LNCaP clone FGC (cell line): ENCODE measurements around the gene HTRA3.

Source experiments
- DNase-seq: peaks from one replicate; pipeline ENCODE4 v3.0.0-alpha.2; 2011; ENCODE audit warnings: low read depth
- H3K4me3 ChIP-seq: 2 replicates; pipeline ENCODE4 v1.5.1; 2011; ENCODE audit warnings: mild to moderate bottlenecking, low read depth, low read length, control low read depth
- CTCF ChIP-seq: IDR thresholded peaks from 2 replicates; pipeline ENCODE4 v1.5.1; 2012; ENCODE audit warnings: mild to moderate bottlenecking; ENCODE audit not compliant: control insufficient read depth, insufficient read depth; ENCODE audit errors: extremely low read depth

The HTRA3 gene

GRCh38 chr4:8322794-8323704 lies 53.5 kb downstream of the HTRA3 start:
- no peak for TF ChIP-seq CTCF
- no peak overlapping the region for H3K4me3 ChIP-seq
- DNase-seq = no peak

- no peak for DNase-seq
- no peak for TF ChIP-seq CTCF
- no peak overlapping the region for H3K4me3 ChIP-seq
Observed at GRCh38 chr4:8323947-8324555, 54.5 kb downstream of the HTRA3 start.

GRCh38 chr4:8324640-8325239 lies 55.2 kb downstream of the HTRA3 start:
- H3K4me3 ChIP-seq = no peak overlapping the region
- DNase-seq = no peak
- no peak for TF ChIP-seq CTCF

- no peak for DNase-seq
- no peak overlapping the region for H3K4me3 ChIP-seq
- no peak for TF ChIP-seq CTCF
Observed at GRCh38 chr4:8325291-8325973, 55.9 kb downstream of the HTRA3 start.

- H3K4me3 ChIP-seq = no peak overlapping the region
- no peak for TF ChIP-seq CTCF
- DNase-seq = no peak
Observed at GRCh38 chr4:8326206-8326605, 56.7 kb downstream of the HTRA3 start.

- H3K4me3 ChIP-seq = no peak overlapping the region
- DNase-seq = no peak
- no peak for TF ChIP-seq CTCF
Observed at GRCh38 chr4:8328456-8328855, 58.9 kb downstream of the HTRA3 start.
